Activated CD4-positive, alpha-beta T cell treated with anti-CD3 and anti-CD28 coated beads for 36 hours (primary cell): ENCODE measurements around the gene NFE2L1. TPM values are rescaled to one million over a fixed set of nuclear protein-coding genes. Genes with fewer than 3 reads are reported as not detected.
"Not testable (repeated sequence)": the region's sequence is repeated elsewhere in the genome, so short reads cannot be mapped to it uniquely, and the experiment has no call there.

ENCODE experiments used
- ATAC-seq: fragments of 200-7000 bp; cut with Tn5 transposase; one replicate; pipeline ENCODE4 v1.10.0; 2021; ENCODE audit warnings: mild to moderate bottlenecking, moderate library complexity
- CTCF ChIA-PET: fragments of 350-600 bp; sonication (Branson Sonifier 250); formaldehyde crosslinking; loops from one replicate; lab custom pipeline; 2021; ENCODE audit warnings: antibody characterized with exemption; lab: Charles Lee
- POLR2A ChIA-PET: fragments of 350-600 bp; sonication (Branson Sonifier 250); formaldehyde crosslinking; loops from one replicate; lab custom pipeline; 2021; ENCODE audit warnings: antibody characterized with exemption, inconsistent platforms; lab: Charles Lee
- DNase-seq: peaks from one replicate; pipeline ENCODE4 v3.0.0-alpha.2; 2020
- H3K27ac Mint-ChIP-seq: one replicate; pipeline ENCODE4 v1.8.0; 2021; ENCODE audit warnings: mixed read lengths
- H3K27me3 Mint-ChIP-seq: one replicate; pipeline ENCODE4 v1.8.0; 2021; ENCODE audit warnings: mixed read lengths
- H3K36me3 Mint-ChIP-seq: one replicate; pipeline ENCODE4 v1.8.0; 2021; ENCODE audit warnings: low read depth, mixed read lengths
- H3K4me1 Mint-ChIP-seq: one replicate; pipeline ENCODE4 v1.8.0; 2021; ENCODE audit warnings: mixed read lengths
- H3K4me3 Mint-ChIP-seq: one replicate; pipeline ENCODE4 v1.8.0; 2021; ENCODE audit warnings: mild to moderate bottlenecking, moderate library complexity, mixed read lengths
- H3K9me3 Mint-ChIP-seq: one replicate; pipeline ENCODE4 v1.8.0; 2021; ENCODE audit warnings: low read depth, mixed read lengths
- intact Hi-C, 2 experiments: fragments of 100-400 bp; cut with DNase I in 1 of 2; cut with micrococcal nuclease in 1 of 2; formaldehyde crosslinking; loops; one replicate each; pipeline versions ENCODE4 v1.14.2 to v1.15.1; 2022 to 2024; cut with DNase I, micrococcal nuclease
- total RNA-seq, 2 experiments: library from RNA; stranded (reverse); gene quantifications; one replicate each; pipeline ENCODE4 v1.2.3, GENCODE V29; 2021

NFE2L1 gene
- total RNA-seq, 2 experiments from 2014 or later, result 100 to 127 TPM

- Mint-ChIP-seq H3K4me1 (peaks cover 12% of the 10 kb centered on the region), H3K4me3 (no peak overlapping the region), H3K36me3 (no peaks in the 10 kb centered on the region), H3K27ac (no peak overlapping the region), H3K9me3 (no peaks in the 10 kb centered on the region), H3K27me3 (peaks cover 45% of the 10 kb centered on the region)
- ChIA-PET POLR2A (interaction anchor here (0.6 kb wide), 1 partner anchor 10 kb away, joined by 3 read pairs; no protein-coding TSS in a partner anchor), CTCF (interaction anchor here (0.7 to 2.0 kb wide), 8 partner anchors 9 to 1137 kb away, joined by 3 to 11 read pairs (median 5); partner anchors contain the start of genes CDK5RAP3 and PRR15L)
- intact Hi-C loops, result loop anchor here in 1 of 2 experiments (10.0 kb wide), 1 partner anchor 165 kb away; the partner anchor contains the start of gene SCRN2
- DNase-seq (no peak), ATAC-seq (no peak)
Measured at GRCh38 chr17:48010193-48010592, 38.0 kb upstream of the NFE2L1 start.

DNA sequence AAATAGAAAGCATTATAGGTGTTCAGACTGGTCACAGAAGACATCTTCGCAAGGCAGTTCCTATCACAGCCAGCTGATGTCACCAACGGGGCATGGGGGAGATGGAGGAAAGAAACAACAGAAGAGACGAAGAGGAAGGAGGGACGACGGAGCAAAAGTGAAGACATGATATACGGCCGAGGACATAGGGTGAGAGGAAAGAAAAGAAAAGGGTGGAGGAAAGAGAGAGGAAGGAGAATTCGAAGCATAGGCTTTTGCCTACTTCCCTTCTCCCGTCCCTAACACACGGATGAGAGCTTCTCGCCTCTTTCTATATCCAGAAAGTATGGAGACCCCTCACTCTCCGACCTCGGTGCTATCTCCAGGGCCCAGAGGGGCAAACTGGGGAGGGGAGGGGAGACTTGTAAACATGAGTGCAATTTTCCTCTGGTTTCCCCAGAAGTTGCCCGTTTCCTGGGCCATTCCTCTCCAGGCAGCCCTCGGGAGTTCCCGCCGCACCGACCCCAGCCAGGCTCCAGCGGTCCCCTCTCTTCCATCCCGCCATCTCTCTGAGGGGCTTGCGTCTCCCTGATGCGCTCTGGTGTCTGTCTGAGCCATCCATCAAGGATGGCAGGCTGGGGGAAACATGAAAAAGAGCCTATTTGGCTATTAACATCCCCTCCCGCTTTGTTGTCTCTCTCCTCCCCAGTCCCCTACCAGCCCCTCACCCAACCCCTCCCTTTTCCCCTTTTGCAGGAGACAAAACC, 36.6 kb upstream of the NFE2L1 start:
- CTCF ChIA-PET, result interaction anchor here (0.6 to 2.0 kb wide), 21 partner anchors 9 to 526 kb away, joined by 3 to 11 read pairs (median 4); partner anchors contain the start of genes CDK5RAP3, PRR15L and SCRN2
- Mint-ChIP-seq H3K27ac (no peak overlapping the region), H3K9me3 (no peaks in the 10 kb centered on the region), H3K36me3 (no peaks in the 10 kb centered on the region), H3K4me3 (peak overlapping the region; percentile 49), H3K4me1 (peaks cover 12% of the 10 kb centered on the region), H3K27me3 (peaks cover 42% of the 10 kb centered on the region)
- DNase-seq (peak; percentile 72), ATAC-seq (peak; percentile 80)
- POLR2A ChIA-PET, result no interaction called here
- intact Hi-C loops, result loop anchor here in 1 of 2 experiments (10.0 kb wide), 1 partner anchor 167 kb away; the partner anchor contains the start of gene SCRN2

- ATAC-seq, result peak; percentile 83
- Mint-ChIP-seq H3K4me3 (peak overlapping the region; percentile 49), H3K4me1 (peaks cover 12% of the 10 kb centered on the region), H3K36me3 (no peaks in the 10 kb centered on the region), H3K27ac (no peak overlapping the region), H3K9me3 (no peaks in the 10 kb centered on the region), H3K27me3 (peaks cover 39% of the 10 kb centered on the region)
- ChIA-PET CTCF (interaction anchor here (0.7 to 2.0 kb wide), 12 partner anchors 9 to 463 kb away, joined by 3 to 11 read pairs (median 4); partner anchors contain the start of gene SCRN2), POLR2A (no interaction called here)
- peak; percentile 78 for DNase-seq
- intact Hi-C loops, result loop anchor here in 1 of 2 experiments (10.0 kb wide), 1 partner anchor 167 kb away; the partner anchor contains the start of gene SCRN2
Measured at GRCh38 chr17:48012151-48012520, 36.0 kb upstream of the NFE2L1 start.

DNA sequence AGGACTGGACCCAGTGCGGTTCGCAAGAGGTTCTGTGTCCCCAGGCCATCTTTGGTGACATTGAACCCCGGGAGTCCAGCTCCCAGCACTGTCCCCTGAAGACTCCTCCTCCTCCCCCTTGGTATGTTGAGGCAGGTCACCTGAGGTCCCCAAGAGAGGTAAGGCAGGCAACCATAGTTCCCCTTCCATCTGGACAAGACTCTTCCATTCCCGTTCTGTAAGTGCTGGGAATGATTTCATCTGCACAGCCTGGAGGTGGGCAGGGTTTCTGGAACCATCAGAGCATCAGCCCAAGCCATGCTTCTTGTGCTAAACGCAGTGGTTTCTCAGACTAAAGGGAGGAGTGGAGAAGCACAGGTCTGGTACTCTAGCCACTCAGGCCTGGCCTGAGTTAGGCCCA, 35.5 kb upstream of the NFE2L1 start:
- POLR2A ChIA-PET, result no interaction called here
- Mint-ChIP-seq H3K4me3 (peak overlapping the region; percentile 24), H3K4me1 (peaks cover 15% of the 10 kb centered on the region), H3K27me3 (peaks cover 37% of the 10 kb centered on the region), H3K36me3 (no peaks in the 10 kb centered on the region), H3K27ac (no peak overlapping the region), H3K9me3 (no peaks in the 10 kb centered on the region)
- DNase-seq (no peak), ATAC-seq (no peak)
- intact Hi-C loops, result loop anchor here in 1 of 2 experiments (10.0 kb wide), 1 partner anchor 168 kb away; the partner anchor contains the start of gene SCRN2
- CTCF ChIA-PET, result interaction anchor here (0.7 to 2.0 kb wide), 5 partner anchors 13 to 149 kb away, joined by 3 to 4 read pairs (median 4); no protein-coding TSS in a partner anchor

- Mint-ChIP-seq H3K27me3 (peaks cover 36% of the 10 kb centered on the region), H3K4me3 (no peak overlapping the region), H3K9me3 (no peaks in the 10 kb centered on the region), H3K36me3 (no peaks in the 10 kb centered on the region), H3K27ac (no peak overlapping the region), H3K4me1 (peaks cover 16% of the 10 kb centered on the region)
- CTCF ChIA-PET, result interaction anchor here (0.5 to 1.5 kb wide), 5 partner anchors 43 to 171 kb away, joined by 3 to 5 read pairs (median 3); partner anchors contain the start of gene CDK5RAP3
- DNase-seq (no peak), ATAC-seq (no peak)
- intact Hi-C loops, result loop anchor here in 1 of 2 experiments (10.0 kb wide), 1 partner anchor 169 kb away; the partner anchor contains the start of gene SCRN2
- POLR2A ChIA-PET, result interaction anchor here (0.5 kb wide), 1 partner anchor 56 kb away, joined by 4 read pairs; the partner anchor contains the start of gene PRR15L
Measured at GRCh38 chr17:48013876-48014594, 34.1 kb upstream of the NFE2L1 start.

DNA sequence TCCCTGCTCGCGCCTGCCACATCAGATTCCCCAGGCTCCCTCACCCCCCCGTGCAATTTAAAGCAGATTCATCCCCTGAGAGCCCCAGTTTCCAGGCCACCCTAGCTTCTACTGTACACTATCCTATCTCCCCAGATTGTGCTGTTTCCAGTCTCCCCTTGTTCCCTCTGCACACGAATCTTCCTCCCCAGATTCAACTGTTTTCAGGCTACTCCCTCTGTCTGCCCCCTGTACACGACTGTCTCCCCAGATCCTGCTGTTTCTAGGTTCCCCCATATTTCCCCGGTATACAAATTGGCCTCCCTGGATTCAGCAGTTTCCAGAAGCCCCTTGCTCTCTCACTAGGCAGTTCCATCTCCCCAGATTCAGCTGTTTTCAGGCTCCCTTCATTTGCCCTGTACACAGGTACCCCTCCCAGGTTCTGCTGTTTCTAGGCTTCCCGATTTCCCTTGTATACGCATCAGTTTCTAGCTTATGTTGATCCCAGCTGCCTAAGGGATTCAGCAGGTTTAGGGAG, 33.5 kb upstream of the NFE2L1 start:
- no peak for ATAC-seq
- Mint-ChIP-seq H3K27ac (no peak overlapping the region), H3K9me3 (no peaks in the 10 kb centered on the region), H3K4me1 (peaks cover 16% of the 10 kb centered on the region), H3K36me3 (no peaks in the 10 kb centered on the region), H3K27me3 (peaks cover 35% of the 10 kb centered on the region), H3K4me3 (no peak overlapping the region)
- ChIA-PET POLR2A (interaction anchor here (0.5 to 0.8 kb wide), 2 partner anchors 57 to 119 kb away, joined by 4 read pairs; partner anchors contain the start of genes PRR15L and SP2), CTCF (interaction anchor here (0.5 to 1.5 kb wide), 5 partner anchors 19 to 73 kb away, joined by 3 to 5 read pairs (median 4); no protein-coding TSS in a partner anchor)
- no peak for DNase-seq
- intact Hi-C loops, result loop anchor here in 1 of 2 experiments (10.0 kb wide), 1 partner anchor 170 kb away; the partner anchor contains the start of gene SCRN2

GRCh38 chr17:48016112-48016511, 32.0 kb upstream of the NFE2L1 start:
- ChIA-PET CTCF (interaction anchor here (0.5 to 0.6 kb wide), 3 partner anchors 47 to 241 kb away, joined by 3 to 4 read pairs (median 3); no protein-coding TSS in a partner anchor), POLR2A (no interaction called here)
- Mint-ChIP-seq H3K36me3 (no peaks in the 10 kb centered on the region), H3K9me3 (no peaks in the 10 kb centered on the region), H3K4me1 (peaks cover 16% of the 10 kb centered on the region), H3K4me3 (no peak overlapping the region), H3K27ac (no peak overlapping the region), H3K27me3 (peaks cover 33% of the 10 kb centered on the region)
- no peak for DNase-seq
- ATAC-seq, result no peak
- intact Hi-C loops, result loop anchor here in 1 of 2 experiments (10.0 kb wide), 1 partner anchor 171 kb away; the partner anchor contains the start of gene SCRN2

DNA sequence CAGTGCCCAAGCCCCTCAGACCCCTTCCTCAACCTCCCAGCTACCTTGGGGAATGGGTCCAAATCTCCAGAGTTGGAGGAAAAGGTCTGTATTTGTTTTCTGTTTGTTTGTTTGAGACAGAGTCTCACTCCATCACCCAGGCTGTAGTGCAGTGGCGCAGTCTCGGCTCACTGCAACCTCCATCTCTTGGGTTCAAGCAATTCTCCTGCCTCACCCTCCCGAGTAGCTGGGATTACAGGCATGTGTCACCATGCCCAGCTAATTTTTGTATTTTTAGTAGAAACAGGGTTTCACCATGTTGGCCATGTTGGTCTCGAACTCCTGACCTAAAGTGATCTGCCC, 30.4 kb upstream of the NFE2L1 start:
- ChIA-PET CTCF (interaction anchor here (0.6 to 4.6 kb wide), 20 partner anchors 8 to 175 kb away, joined by 3 to 28 read pairs (median 4); partner anchors contain the start of genes CDK5RAP3 and PNPO), POLR2A (interaction anchor here (0.6 to 0.7 kb wide), 3 partner anchors 9 to 290 kb away, joined by 3 to 8 read pairs (median 5); no protein-coding TSS in a partner anchor)
- H3K27me3 Mint-ChIP-seq, result peaks cover 29% of the 10 kb centered on the region
- peak; percentile 16 for ATAC-seq
- not testable (repeated sequence) for H3K4me1 Mint-ChIP-seq, H3K4me3 Mint-ChIP-seq, H3K9me3 Mint-ChIP-seq, DNase-seq, H3K36me3 Mint-ChIP-seq
- H3K27ac Mint-ChIP-seq, result peak overlapping the region; percentile 16
- intact Hi-C loops, result loop anchor here (1.0 to 10.0 kb wide), 2 partner anchors 68 to 173 kb away; partner anchors contain the start of gene SCRN2 (in 1 of the 2)

DNA sequence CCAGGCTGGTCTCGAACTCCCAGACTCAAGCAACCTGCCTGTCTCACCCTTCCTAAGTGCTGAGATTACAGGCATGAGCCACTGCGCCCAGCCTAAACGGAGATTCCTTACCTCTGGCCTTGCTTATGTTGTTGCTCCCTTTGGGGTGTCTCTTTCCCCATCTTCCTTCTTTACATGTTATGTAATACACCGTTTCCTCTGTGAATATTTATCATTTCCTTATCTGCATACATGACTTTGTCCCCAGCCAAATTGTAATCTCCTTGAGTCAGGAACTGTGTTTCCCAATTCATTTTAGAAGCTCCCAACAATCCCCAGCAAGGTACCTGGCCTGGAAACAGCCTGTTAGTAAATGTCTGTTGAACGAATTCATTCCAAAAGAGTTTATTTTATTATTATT, 26.2 kb upstream of the NFE2L1 start:
- Mint-ChIP-seq H3K4me1 (peaks cover 30% of the 10 kb centered on the region), H3K27me3 (peaks cover 26% of the 10 kb centered on the region), H3K4me3 (no peak overlapping the region), H3K36me3 (no peaks in the 10 kb centered on the region), H3K9me3 (no peaks in the 10 kb centered on the region), H3K27ac (no peak overlapping the region)
- ATAC-seq (no peak), DNase-seq (no peak)
- ChIA-PET CTCF (interaction anchor here (2.3 kb wide), 1 partner anchor 11 kb away, joined by 9 read pairs; no protein-coding TSS in a partner anchor), POLR2A (no interaction called here)
- intact Hi-C loops, result loop anchor here in 1 of 2 experiments (5.0 to 10.0 kb wide), 2 partner anchors 125 to 313 kb away; partner anchors contain the start of gene SP2

DNA sequence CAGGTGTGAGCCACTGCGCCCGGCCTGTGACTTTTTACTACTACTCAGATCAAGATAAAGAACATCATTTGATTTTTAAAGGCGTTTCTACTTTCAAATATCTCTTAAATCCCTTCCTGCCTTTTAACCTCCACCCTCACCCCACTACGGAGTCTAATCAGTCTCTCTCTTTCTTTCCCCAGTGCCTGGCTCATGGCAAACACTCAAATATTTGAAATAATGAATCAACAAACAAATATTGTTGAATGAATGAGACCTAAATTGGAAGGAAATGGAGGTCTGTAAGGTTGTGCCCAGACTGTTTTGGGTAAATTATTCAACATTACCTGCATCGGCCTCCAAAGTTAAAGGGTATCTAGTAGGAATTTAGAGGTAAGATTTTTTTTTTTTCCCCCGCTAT, 25.3 kb upstream of the NFE2L1 start:
- ChIA-PET CTCF (interaction anchor here (1.4 kb wide), 1 partner anchor 24 kb away, joined by 3 read pairs; no protein-coding TSS in a partner anchor), POLR2A (no interaction called here)
- Mint-ChIP-seq H3K36me3 (no peaks in the 10 kb centered on the region), H3K9me3 (no peaks in the 10 kb centered on the region), H3K27ac (no peak overlapping the region), H3K27me3 (peaks cover 28% of the 10 kb centered on the region), H3K4me1 (peaks cover 26% of the 10 kb centered on the region), H3K4me3 (peak overlapping the region; percentile 64)
- DNase-seq, result no peak
- intact Hi-C loops, result loop anchor here (1.0 to 10.0 kb wide), 3 partner anchors 45 to 312 kb away; partner anchors contain the start of gene SP2 (in 1 of the 2)
- ATAC-seq, result no peak
